NCI-H2107 treated with DMSO at 0.1 percent for 48 hours (cell line): ENCODE data around the gene TSPEAR.

Experiments used
- DNase-seq: peaks from one replicate; lab custom pipeline; 2025; ENCODE audit not compliant: unreplicated experiment; lab: John Stamatoyannopoulos, UW

The TSPEAR gene

GRCh38 chr21:44741921-44742320, 30.5 kb upstream of the TSPEAR start:
- no peak for DNase-seq

GRCh38 chr21:44740742-44741141, 29.4 kb upstream of the TSPEAR start:
- DNase-seq = no peak

- no peak for DNase-seq
Measured at GRCh38 chr21:44739316-44739715, 27.9 kb upstream of the TSPEAR start.

GRCh38 chr21:44738621-44739020, 27.2 kb upstream of the TSPEAR start:
- no peak for DNase-seq

- no peak for DNase-seq
Measured at GRCh38 chr21:44737706-44738354, 26.5 kb upstream of the TSPEAR start.

GRCh38 chr21:44736291-44737004, 25.1 kb upstream of the TSPEAR start:
- DNase-seq = no peak

- no peak for DNase-seq
Measured at GRCh38 chr21:44735821-44736220, 24.4 kb upstream of the TSPEAR start.

GRCh38 chr21:44734841-44735240, 23.5 kb upstream of the TSPEAR start:
- DNase-seq = no peak

- DNase-seq = no peak
Measured at GRCh38 chr21:44734026-44734745, 22.8 kb upstream of the TSPEAR start.

- no peak for DNase-seq
Measured at GRCh38 chr21:44732956-44733355, 21.6 kb upstream of the TSPEAR start.

- no peak for DNase-seq
Measured at GRCh38 chr21:44732263-44732662, 20.9 kb upstream of the TSPEAR start.

GRCh38 chr21:44730951-44731579, 19.7 kb upstream of the TSPEAR start:
- DNase-seq = no peak

- no peak for DNase-seq
Measured at GRCh38 chr21:44730028-44730395, 18.6 kb upstream of the TSPEAR start.

GRCh38 chr21:44729336-44730027, 18.1 kb upstream of the TSPEAR start:
- no peak for DNase-seq

GRCh38 chr21:44728716-44729115, 17.3 kb upstream of the TSPEAR start:
- DNase-seq = no peak

- DNase-seq = no peak
Measured at GRCh38 chr21:44727757-44728156, 16.4 kb upstream of the TSPEAR start.

GRCh38 chr21:44727321-44727720, 15.9 kb upstream of the TSPEAR start:
- no peak for DNase-seq

- DNase-seq = no peak
Measured at GRCh38 chr21:44726826-44727225, 15.5 kb upstream of the TSPEAR start.

- no peak for DNase-seq
Measured at GRCh38 chr21:44724926-44725325, 13.6 kb upstream of the TSPEAR start.

- DNase-seq = no peak
Measured at GRCh38 chr21:44724196-44724595, 12.8 kb upstream of the TSPEAR start.
